ENCODE results near the gene CC2D2A.
A peak's percentile ranks its signal among the peaks of the same experiment; 100 is the strongest.

The CC2D2A gene

GRCh38 chr4:15459706-15460105, 10.0 kb upstream of the CC2D2A start:
- Histone ChIP-seq H3K27ac (peak overlapping the region; percentile 66 to 90), H3K4me3 (no peak overlapping the region)
- no peak for DNase-seq (ENCODE audit: low spot score)

DNA sequence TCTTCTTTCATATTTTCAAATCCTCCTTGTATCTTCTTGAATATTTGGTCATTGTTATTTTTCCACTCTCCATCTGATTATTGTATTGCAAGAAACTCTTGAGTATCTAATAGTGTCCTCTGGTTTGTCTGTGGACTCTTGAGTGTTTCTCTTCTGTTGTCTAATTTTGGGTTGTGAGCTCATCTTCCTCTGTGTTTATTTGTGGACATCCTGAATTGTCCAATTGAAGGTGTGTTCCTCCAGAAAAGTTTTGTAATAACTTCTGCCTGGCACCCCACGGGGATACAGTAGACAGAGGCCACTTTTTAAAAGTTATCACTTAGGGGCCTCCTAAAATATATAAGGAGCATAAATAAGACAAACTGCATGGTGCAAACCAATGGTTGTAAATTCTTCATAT, 3.1 kb upstream of the CC2D2A start:
- Histone ChIP-seq H3K27ac (no peak overlapping the region), H3K4me3 (no peak overlapping the region)
- DNase-seq (ENCODE audit: low spot score) = no peak
- TF ChIP-seq CTCF (IDR thresholded peaks at IDR 0.05) = no peak

More at GRCh38 chr4:15459706-15460105, 10.0 kb upstream of the CC2D2A start:
- no peak for TF ChIP-seq CTCF (IDR thresholded peaks at IDR 0.05)

- DNase-seq (ENCODE audit: low spot score) = no peak
- peak overlapping the region; percentile 74 for H3K4me3 ChIP-seq
- no peak for TF ChIP-seq CTCF (IDR thresholded peaks at IDR 0.05)
- peak overlapping the region in 1 of 2 donors; percentile 76 for H3K27ac ChIP-seq
Measured at GRCh38 chr4:15470128-15470475, 420 bp downstream of the CC2D2A start.

DNA sequence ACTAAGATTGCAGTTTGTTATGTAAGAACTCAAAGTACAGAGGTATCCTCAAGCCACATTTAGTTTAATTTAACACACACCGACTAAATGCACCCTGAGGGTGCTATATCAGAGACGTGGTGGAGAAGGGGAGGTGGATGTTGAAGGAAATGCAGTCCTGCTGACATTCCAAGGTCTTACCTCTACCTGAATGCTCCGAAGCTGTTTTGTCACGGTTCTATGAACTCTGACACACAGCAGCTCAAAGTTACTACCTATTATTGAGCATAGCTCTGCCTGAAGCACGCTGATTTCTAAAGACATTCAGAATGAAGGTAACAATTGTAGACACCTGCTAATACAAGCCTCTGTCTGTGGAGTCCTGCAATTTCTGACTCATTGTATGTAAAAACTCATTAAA, 6.7 kb downstream of the CC2D2A start:
- Histone ChIP-seq H3K4me3 (no peak overlapping the region), H3K27ac (no peak overlapping the region)
- no peak for DNase-seq (ENCODE audit: low spot score)
- no peak for TF ChIP-seq CTCF (IDR thresholded peaks at IDR 0.05)

DNA sequence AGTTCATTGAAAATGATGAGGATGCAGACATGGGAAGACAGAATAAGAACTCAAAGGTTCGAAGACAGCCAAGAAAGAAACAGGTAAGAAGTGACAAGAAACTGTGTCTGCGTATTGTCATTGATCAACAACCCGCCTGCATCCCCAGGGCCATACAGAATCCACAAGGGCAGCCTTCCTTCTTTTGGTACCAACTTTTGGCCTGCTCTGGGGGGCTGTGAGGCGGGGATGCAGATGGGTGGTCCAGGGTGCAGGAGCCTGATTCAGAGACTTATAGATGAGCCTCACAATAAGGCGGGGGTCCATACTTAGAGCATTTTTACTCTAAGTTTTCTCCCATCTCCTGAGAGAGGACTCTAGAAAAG, 9.0 kb downstream of the CC2D2A start:
- no peak overlapping the region for H3K4me3 ChIP-seq
- peak; percentile 47 for TF ChIP-seq CTCF (IDR thresholded peaks at IDR 0.05)
- DNase-seq (ENCODE audit: low spot score) = no peak
- H3K27ac ChIP-seq = no peak overlapping the region

- Histone ChIP-seq H3K4me3 (peak overlapping the region; percentile 69), H3K27ac (peak overlapping the region; percentile 73 to 82)
- peak; percentile 83 for DNase-seq (ENCODE audit: low spot score)
- peak; percentile 6 for TF ChIP-seq CTCF (IDR thresholded peaks at IDR 0.05)
Measured at GRCh38 chr4:15479089-15479912, 9.6 kb downstream of the CC2D2A start.

GRCh38 chr4:15479913-15480185, 10.2 kb downstream of the CC2D2A start:
- no peak for TF ChIP-seq CTCF (IDR thresholded peaks at IDR 0.05)
- no peak for DNase-seq (ENCODE audit: low spot score)
- Histone ChIP-seq H3K27ac (peak overlapping the region; percentile 73 to 82), H3K4me3 (peak overlapping the region; percentile 69)
